ENCODE measurements around the gene IFT80. TPM values are rescaled to one million over a fixed set of nuclear protein-coding genes. Genes with fewer than 3 reads are reported as not detected.
"Not testable (repeated sequence)": the region's sequence is repeated elsewhere in the genome, so short reads cannot be mapped to it uniquely, and the experiment has no call there.

IFT80 gene
- total RNA-seq, 4 donors from 2014 or later: 10.5 to 35.5 (median 15.4) TPM

DNA sequence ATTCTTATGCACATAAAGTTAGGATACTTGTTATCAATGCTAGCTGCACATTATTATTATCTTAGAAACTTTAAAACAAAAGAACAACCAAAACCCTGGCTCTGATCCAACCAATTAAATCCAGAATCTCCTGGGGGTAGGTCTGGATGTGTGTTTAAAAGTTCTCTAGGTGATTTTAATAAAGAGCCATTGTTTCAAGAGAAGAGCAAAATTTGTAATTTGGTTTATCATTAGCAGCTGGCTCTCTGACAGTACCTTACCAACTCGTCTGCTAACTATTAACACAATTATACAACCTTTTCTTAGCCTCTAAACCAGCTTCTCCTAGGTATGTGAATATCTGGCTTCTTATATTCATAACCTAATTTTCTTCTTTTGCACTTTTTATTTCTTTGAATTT, 68.9 kb downstream of the IFT80 start:
- TF ChIP-seq, protein P1, sequence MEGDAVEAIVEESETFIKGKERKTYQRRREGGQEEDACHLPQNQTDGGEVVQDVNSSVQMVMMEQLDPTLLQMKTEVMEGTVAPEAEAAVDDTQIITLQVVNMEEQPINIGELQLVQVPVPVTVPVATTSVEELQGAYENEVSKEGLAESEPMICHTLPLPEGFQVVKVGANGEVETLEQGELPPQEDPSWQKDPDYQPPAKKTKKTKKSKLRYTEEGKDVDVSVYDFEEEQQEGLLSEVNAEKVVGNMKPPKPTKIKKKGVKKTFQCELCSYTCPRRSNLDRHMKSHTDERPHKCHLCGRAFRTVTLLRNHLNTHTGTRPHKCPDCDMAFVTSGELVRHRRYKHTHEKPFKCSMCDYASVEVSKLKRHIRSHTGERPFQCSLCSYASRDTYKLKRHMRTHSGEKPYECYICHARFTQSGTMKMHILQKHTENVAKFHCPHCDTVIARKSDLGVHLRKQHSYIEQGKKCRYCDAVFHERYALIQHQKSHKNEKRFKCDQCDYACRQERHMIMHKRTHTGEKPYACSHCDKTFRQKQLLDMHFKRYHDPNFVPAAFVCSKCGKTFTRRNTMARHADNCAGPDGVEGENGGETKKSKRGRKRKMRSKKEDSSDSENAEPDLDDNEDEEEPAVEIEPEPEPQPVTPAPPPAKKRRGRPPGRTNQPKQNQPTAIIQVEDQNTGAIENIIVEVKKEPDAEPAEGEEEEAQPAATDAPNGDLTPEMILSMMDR (IDR thresholded peaks at IDR 0.05): no peak
- no peak for TF ChIP-seq POLR2A (IDR thresholded peaks at IDR 0.05)
- Histone ChIP-seq H3K9me3 (no peaks in the 10 kb centered on the region), H3K27ac (no peak overlapping the region), H3K4me3 (no peak overlapping the region), H3K36me3 (no peaks in the 10 kb centered on the region), H3K27me3 (no peaks in the 10 kb centered on the region), H3K4me1 (no peaks in the 10 kb centered on the region)
- no peak for DNase-seq

DNA sequence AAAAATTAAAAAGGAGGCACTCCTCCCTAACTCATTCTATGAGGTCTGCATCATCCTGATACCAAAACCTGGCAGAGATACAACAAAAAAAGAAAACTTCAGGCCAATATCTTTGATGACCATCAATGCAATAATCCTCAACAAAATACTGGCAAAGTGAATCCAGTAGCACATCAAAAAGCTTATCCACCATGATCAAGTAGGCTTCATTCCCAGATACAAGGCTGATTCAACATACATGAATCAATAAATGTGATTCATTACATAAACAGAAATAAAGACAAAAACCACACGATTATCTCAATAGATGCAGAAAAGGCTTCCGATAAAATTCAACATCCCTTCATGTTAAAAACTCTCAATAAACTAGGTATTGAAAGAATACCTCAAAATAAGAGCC, 72.7 kb downstream of the IFT80 start:
- H3K9me3 ChIP-seq, DNase-seq, H3K27ac ChIP-seq: not testable (repeated sequence)

DNA sequence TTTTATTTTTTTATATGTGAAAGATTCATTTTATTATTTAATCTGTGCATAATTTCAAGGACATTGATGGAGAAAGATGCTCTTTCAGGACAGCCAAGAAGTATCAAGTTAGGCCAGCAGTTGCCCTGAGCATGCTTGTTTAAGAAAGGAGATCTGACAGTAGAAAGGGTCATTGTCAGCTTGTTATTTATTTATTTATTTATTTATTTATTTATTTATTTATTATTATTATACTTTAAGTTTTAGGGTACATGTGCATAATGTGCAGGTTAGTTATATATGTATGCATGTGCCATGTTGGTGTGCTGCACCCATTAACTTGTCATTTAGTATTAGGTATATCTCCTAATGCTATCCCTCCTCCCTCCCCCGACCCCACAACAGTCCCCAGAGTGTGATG, 77.2 kb downstream of the IFT80 start:
- not testable (repeated sequence) for H3K27me3 ChIP-seq, H3K36me3 ChIP-seq, DNase-seq, H3K4me3 ChIP-seq, H3K27ac ChIP-seq, H3K4me1 ChIP-seq, H3K9me3 ChIP-seq

More for the DNA sequence above, 72.7 kb downstream of the IFT80 start:
- H3K36me3 ChIP-seq, H3K4me1 ChIP-seq, H3K4me3 ChIP-seq, H3K27me3 ChIP-seq: not testable (repeated sequence)

DNA sequence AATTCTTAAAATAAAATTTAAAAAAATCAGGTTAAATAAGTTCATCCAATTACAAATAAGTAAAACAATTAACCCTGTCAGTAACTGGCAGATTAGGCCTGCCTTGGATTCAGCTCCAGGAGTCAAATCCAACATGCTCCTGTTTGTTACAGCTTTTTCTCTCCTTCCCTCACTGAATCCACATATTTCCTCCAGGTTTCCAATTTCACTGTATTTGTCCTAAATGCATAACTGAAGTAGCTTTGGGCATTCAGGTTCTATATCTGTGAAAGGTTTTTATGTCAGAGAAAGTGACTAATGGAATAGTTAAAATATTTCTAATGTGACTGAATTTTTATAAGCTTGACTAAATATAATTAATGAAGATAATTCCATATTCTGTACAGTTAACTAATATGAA, 79.7 kb downstream of the IFT80 start:
- H3K4me1 ChIP-seq: no peaks in the 10 kb centered on the region
- H3K27me3 ChIP-seq: no peaks in the 10 kb centered on the region
- no peak overlapping the region for H3K27ac ChIP-seq
- H3K36me3 ChIP-seq: no peaks in the 10 kb centered on the region
- no peak overlapping the region for H3K4me3 ChIP-seq
- TF ChIP-seq, protein P1 (IDR thresholded peaks at IDR 0.05): no peak
- TF ChIP-seq POLR2A (IDR thresholded peaks at IDR 0.05): no peak
- no peak for DNase-seq
- no peaks in the 10 kb centered on the region for H3K9me3 ChIP-seq

DNA sequence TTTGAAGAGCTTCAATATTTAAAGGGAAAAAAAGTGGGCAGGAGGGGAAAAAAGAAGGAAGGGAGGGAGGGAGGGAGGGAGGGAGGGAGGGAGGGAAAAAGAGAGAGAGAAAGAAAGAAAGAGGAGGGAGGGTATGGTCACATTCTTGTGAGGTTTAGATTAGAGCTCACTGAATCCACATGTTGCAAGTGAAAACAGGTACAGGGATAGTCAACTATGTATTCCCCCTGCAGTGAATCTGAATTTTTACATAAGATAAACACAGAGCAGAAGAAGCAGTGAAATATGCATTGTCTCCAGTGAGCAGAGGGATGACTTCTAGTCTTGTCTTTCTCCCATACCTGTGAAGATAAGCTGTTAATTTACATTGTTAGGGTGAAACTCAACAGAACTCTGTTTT, 84.0 kb downstream of the IFT80 start:
- DNase-seq: no peak
- TF ChIP-seq POLR2A (IDR thresholded peaks at IDR 0.05): no peak
- TF ChIP-seq, protein P1 (IDR thresholded peaks at IDR 0.05): no peak
- Histone ChIP-seq H3K4me3 (no peak overlapping the region), H3K27ac (no peak overlapping the region), H3K4me1 (no peaks in the 10 kb centered on the region), H3K27me3 (no peaks in the 10 kb centered on the region), H3K9me3 (no peaks in the 10 kb centered on the region), H3K36me3 (no peaks in the 10 kb centered on the region)

DNA sequence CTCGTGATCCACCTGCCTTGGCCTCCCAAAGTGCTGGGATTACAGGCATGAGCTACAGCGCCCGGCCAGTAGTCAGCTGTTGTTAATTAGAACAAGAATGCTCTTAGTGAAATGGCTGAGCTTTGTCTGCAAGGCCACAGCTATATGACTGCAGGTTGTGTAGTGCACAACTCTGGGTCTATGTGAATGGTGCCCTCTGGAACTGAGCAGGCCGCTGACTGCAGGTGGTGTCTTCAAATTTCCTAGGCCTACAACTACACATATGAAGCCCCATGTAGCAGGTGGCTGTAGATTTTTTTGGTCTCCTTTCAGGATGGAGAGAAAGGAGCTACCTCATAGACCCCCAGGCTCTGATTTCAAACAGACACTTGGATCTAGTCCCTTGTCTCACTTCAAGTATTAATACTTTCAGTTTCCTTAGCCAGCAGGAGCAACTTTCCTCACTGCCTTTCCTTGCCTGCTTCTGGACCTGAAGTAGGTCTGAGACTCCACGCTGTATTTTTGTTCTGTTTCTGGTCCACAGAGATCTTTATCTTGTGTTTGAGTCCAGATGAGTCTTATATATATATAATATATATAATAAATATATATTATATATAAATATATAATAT, 86.9 kb downstream of the IFT80 start:
- H3K27ac ChIP-seq: no peak overlapping the region
- H3K9me3 ChIP-seq: no peaks in the 10 kb centered on the region
- H3K36me3 ChIP-seq: peaks cover 0 to 3% (median 0%) of the 10 kb centered on the region in 3 donors
- no peak overlapping the region for H3K4me3 ChIP-seq
- TF ChIP-seq, protein P1 (IDR thresholded peaks at IDR 0.05): no peak
- no peak for TF ChIP-seq POLR2A (IDR thresholded peaks at IDR 0.05)
- H3K27me3 ChIP-seq: no peaks in the 10 kb centered on the region
- no peak for DNase-seq
- no peaks in the 10 kb centered on the region for H3K4me1 ChIP-seq

DNA sequence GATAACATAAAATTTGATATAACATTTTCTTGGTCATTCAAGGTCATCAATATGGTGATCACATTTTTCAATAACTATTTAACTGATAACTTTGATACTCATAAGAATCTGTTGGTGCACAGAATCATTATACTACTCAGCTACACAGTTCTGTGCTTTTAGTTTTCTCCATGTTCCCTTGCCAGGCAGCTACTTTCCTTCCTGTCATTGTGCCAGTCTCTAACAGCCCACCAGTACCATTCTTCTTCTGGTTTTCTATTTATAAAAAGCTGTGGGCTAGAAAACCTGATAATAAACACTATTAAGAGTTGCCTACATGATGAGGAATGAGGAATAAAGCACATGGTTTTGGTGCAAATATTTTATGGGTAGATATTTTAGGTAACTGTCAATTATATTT, 96.2 kb downstream of the IFT80 start:
- no peak overlapping the region for H3K27ac ChIP-seq
- no peaks in the 10 kb centered on the region for H3K4me1 ChIP-seq
- no peak overlapping the region for H3K4me3 ChIP-seq
- TF ChIP-seq, protein P1 (IDR thresholded peaks at IDR 0.05): no peak
- no peak for TF ChIP-seq POLR2A (IDR thresholded peaks at IDR 0.05)
- H3K9me3 ChIP-seq: no peaks in the 10 kb centered on the region
- no peaks in the 10 kb centered on the region for H3K27me3 ChIP-seq
- H3K36me3 ChIP-seq: peaks cover 0 to 7% (median 0%) of the 10 kb centered on the region in 3 donors
- DNase-seq: no peak

All from Peyer's patch (tissue), 4 donors.